ENCODE measurements around the gene GNA15.
"Not testable (repeated sequence)": the region's sequence is repeated elsewhere in the genome, so short reads cannot be mapped to it uniquely, and the experiment has no call there.

Gene GNA15

DNA sequence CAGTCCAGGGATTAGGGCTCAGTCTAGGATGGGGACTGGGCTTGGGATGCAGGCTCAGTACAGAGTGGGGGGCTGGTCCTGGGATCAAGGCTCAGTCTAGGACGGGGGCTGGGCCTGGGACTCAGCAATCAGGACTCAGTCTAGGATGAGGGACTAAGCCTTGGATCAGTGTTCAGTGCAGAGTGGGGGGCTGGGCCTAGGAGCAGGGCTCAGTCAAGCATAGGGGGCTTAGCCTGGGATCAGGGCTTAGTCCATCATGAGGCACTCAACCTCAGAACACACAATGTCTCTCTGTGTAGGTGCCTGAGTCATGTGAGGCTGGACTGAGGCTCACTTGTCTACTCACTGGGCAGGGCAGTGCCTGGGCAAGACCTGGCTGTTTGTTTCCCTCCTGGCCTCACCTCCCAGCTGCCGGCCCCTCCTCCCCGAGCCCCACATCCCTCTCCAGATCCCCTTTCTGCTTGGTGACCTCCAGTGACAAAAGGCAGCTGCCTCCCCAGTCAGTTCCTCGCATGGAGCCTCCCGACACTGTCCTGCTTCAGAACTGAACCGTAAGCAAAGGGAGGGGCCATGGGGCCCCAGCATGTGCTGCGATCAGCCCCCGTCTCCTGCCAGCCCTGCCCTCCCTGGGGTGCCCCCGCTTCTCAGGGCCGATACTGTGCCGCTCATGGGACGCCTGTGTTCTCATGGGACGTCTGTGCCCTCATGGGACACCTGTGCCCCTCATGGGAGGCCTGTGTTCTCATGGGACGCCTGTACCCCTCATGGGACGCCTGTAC, 36.2 kb downstream of the GNA15 start:
- H4K20me1 ChIP-seq (ENCODE audit: control insufficient read depth, insufficient read depth, low read depth, low read length): no peaks in the 10 kb centered on the region
- H3K4me3 ChIP-seq (ENCODE audit: low read length): no peak overlapping the region
- H3K9me2 ChIP-seq (replicated peaks; ENCODE audit: control insufficient read depth, low read length): no peaks in the 10 kb centered on the region
- H3K36me3 ChIP-seq (ENCODE audit: control insufficient read depth, low read length): no peaks in the 10 kb centered on the region
- H3K27ac ChIP-seq (ENCODE audit: low read depth, low read length): no peak overlapping the region
- 0 out of 2 replicates have a peak overlapping the region, but pooled peaks have one; percentile 1 for H3K4me2 ChIP-seq (ENCODE audit: low read length)
- H3K79me2 ChIP-seq (ENCODE audit: control insufficient read depth, low read length): no peaks in the 10 kb centered on the region
- peaks cover 27% of the 10 kb centered on the region for H3K4me1 ChIP-seq (ENCODE audit: control insufficient read depth, low read length)
- peaks cover 23% of the 10 kb centered on the region for H3K27me3 ChIP-seq (ENCODE audit: control insufficient read depth, low read length)
- no peak for TF ChIP-seq EZH2phosphoT487 (IDR thresholded peaks at IDR 0.05; ENCODE audit: borderline replicate concordance, low read length)
- TF ChIP-seq, protein P1, sequence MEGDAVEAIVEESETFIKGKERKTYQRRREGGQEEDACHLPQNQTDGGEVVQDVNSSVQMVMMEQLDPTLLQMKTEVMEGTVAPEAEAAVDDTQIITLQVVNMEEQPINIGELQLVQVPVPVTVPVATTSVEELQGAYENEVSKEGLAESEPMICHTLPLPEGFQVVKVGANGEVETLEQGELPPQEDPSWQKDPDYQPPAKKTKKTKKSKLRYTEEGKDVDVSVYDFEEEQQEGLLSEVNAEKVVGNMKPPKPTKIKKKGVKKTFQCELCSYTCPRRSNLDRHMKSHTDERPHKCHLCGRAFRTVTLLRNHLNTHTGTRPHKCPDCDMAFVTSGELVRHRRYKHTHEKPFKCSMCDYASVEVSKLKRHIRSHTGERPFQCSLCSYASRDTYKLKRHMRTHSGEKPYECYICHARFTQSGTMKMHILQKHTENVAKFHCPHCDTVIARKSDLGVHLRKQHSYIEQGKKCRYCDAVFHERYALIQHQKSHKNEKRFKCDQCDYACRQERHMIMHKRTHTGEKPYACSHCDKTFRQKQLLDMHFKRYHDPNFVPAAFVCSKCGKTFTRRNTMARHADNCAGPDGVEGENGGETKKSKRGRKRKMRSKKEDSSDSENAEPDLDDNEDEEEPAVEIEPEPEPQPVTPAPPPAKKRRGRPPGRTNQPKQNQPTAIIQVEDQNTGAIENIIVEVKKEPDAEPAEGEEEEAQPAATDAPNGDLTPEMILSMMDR (IDR thresholded peaks at IDR 0.05; ENCODE audit: low read depth, low read length, poor library complexity, severe bottlenecking): no peak
- no peaks in the 10 kb centered on the region for H3K9me3 ChIP-seq (ENCODE audit: control insufficient read depth, insufficient read depth, low read length)
- peaks cover 7% of the 10 kb centered on the region for H3F3A ChIP-seq (ENCODE audit: control insufficient read depth, insufficient read depth)

GRCh38 chr19:3172673-3173000, 36.8 kb downstream of the GNA15 start:
- H4K20me1 ChIP-seq (ENCODE audit: control insufficient read depth, insufficient read depth, low read depth, low read length); H3K9me2 ChIP-seq (replicated peaks; ENCODE audit: control insufficient read depth, low read length); H3K4me3 ChIP-seq (ENCODE audit: low read length); H3F3A ChIP-seq (ENCODE audit: control insufficient read depth, insufficient read depth); H3K27ac ChIP-seq (ENCODE audit: low read depth, low read length); H3K79me2 ChIP-seq (ENCODE audit: control insufficient read depth, low read length); H3K36me3 ChIP-seq (ENCODE audit: control insufficient read depth, low read length); H3K9me3 ChIP-seq (ENCODE audit: control insufficient read depth, insufficient read depth, low read length): not testable (repeated sequence)
- Histone ChIP-seq H3K4me1 (ENCODE audit: control insufficient read depth, low read length) (peaks cover 31% of the 10 kb centered on the region), H3K27me3 (ENCODE audit: control insufficient read depth, low read length) (peaks cover 23% of the 10 kb centered on the region), H3K4me2 (ENCODE audit: low read length) (0 out of 2 replicates have a peak overlapping the region, but pooled peaks have one; percentile 1)

GRCh38 chr19:3175781-3176714, 40.2 kb downstream of the GNA15 start:
- H3K27ac ChIP-seq (ENCODE audit: low read depth, low read length): no peak overlapping the region
- H3K79me2 ChIP-seq (ENCODE audit: control insufficient read depth, low read length): peaks cover 26% of the 10 kb centered on the region
- H3K36me3 ChIP-seq (ENCODE audit: control insufficient read depth, low read length): peaks cover 9% of the 10 kb centered on the region
- H3K4me1 ChIP-seq (ENCODE audit: control insufficient read depth, low read length): peaks cover 62% of the 10 kb centered on the region
- no peak overlapping the region for H3K4me3 ChIP-seq (ENCODE audit: low read length)
- no peaks in the 10 kb centered on the region for H3K9me2 ChIP-seq (replicated peaks; ENCODE audit: control insufficient read depth, low read length)
- TF ChIP-seq, protein P1 (IDR thresholded peaks at IDR 0.05; ENCODE audit: low read depth, low read length, poor library complexity, severe bottlenecking): no peak
- TF ChIP-seq EZH2phosphoT487 (IDR thresholded peaks at IDR 0.05; ENCODE audit: borderline replicate concordance, low read length): no peak
- H3K27me3 ChIP-seq (ENCODE audit: control insufficient read depth, low read length): peaks cover 12% of the 10 kb centered on the region
- peaks cover 10% of the 10 kb centered on the region for H3F3A ChIP-seq (ENCODE audit: control insufficient read depth, insufficient read depth)
- no peak overlapping the region for H3K4me2 ChIP-seq (ENCODE audit: low read length)
- H4K20me1 ChIP-seq (ENCODE audit: control insufficient read depth, insufficient read depth, low read depth, low read length): no peaks in the 10 kb centered on the region
- no peaks in the 10 kb centered on the region for H3K9me3 ChIP-seq (ENCODE audit: control insufficient read depth, insufficient read depth, low read length)
